GM08714 (cell line): ENCODE data around the gene N4BP3.
A peak's percentile ranks its signal among the peaks of the same experiment; 100 is the strongest.
"Not testable (repeated sequence)": the region's sequence is repeated elsewhere in the genome, so short reads cannot be mapped to it uniquely, and the experiment has no call there.

Experiments used
- H3K4me3 ChIP-seq: fragments of 200-500 bp; sonication (Bioruptor generic); 2 replicates; pipeline ENCODE4 v1.5.1; 2014; ENCODE audit warnings: mild to moderate bottlenecking, low read length, inconsistent platforms
- ZNF274 ChIP-seq: IDR thresholded peaks from 2 replicates; pipeline ENCODE4 v1.6.1; 2012; ENCODE audit warnings: mild to moderate bottlenecking, low read depth, low read length

Gene N4BP3, protein sequence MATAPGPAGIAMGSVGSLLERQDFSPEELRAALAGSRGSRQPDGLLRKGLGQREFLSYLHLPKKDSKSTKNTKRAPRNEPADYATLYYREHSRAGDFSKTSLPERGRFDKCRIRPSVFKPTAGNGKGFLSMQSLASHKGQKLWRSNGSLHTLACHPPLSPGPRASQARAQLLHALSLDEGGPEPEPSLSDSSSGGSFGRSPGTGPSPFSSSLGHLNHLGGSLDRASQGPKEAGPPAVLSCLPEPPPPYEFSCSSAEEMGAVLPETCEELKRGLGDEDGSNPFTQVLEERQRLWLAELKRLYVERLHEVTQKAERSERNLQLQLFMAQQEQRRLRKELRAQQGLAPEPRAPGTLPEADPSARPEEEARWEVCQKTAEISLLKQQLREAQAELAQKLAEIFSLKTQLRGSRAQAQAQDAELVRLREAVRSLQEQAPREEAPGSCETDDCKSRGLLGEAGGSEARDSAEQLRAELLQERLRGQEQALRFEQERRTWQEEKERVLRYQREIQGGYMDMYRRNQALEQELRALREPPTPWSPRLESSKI

DNA sequence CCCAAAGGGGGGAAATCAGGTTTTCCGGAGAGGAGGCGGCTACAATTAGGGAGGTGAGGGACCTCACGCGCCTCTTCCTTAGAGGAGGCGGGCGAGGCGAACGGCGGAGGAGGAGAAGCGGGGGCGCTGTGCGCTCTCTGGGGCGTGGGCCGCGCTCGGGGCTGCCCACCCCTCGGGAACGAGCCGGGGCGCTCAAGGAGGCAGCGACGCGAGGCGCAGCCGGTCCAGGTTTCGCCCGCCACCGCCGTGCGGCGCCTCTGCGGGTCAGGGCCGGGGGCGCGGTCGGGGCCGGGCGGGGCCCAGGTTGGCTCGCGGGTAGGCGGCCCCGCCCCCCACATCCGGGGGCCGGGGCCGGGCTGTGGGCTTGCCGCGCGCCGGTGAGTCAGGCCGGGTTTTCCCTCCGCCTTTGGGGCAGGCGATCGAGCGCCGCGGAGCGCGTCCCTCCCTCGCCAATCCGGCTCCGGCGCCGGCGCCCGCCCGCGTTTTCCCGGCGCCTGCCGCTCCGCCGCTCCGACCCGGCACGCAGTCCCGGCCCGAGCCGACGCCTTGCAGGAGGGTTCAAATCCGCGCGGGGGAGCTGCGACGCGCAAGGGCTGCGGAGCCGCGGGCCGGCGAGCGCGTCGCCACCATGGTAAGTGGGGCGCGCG lies at the start of gene N4BP3:
Gene N4BP3 (plus strand): TSS at position 392 of the 647 bp plus-strand sequence. CDS start 6,052 bp downstream, outside the sequence.
- TF ChIP-seq ZNF274: no peak
- H3K4me3 ChIP-seq: peak within 1 kb of the TSS; percentile 54

- TF ChIP-seq ZNF274: no peak
- H3K4me3 ChIP-seq: no peak overlapping the region
These were observed 45.6 kb upstream of the N4BP3 start for GRCh38 chr5:178067755-178068154.

DNA sequence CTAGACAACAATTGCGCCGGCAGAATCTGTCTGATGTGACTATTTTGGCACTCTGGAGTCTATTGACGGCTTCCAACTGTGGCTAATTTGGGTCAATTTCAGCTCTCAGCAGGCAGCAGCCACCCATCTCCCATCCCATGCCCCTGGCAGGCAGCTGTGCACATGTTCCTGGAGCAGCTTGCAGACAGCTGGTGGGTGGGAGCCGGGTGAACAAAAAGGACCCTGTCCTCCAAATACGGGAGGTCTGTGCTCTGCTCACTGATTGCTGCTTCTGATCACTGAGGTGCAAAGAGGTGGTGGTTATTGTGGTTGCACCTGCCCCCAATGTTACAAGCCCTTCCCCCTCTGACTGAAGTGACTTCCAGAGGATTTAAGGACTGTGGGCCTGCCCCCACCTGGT lies 45.0 kb upstream of the N4BP3 start:
- TF ChIP-seq ZNF274: no peak
- no peak overlapping the region for H3K4me3 ChIP-seq

- TF ChIP-seq ZNF274: no peak
- no peak overlapping the region for H3K4me3 ChIP-seq
These were observed 43.4 kb upstream of the N4BP3 start for GRCh38 chr5:178069909-178070308.

GRCh38 chr5:178071108-178071507 lies 42.2 kb upstream of the N4BP3 start:
- H3K4me3 ChIP-seq: no peak overlapping the region
- TF ChIP-seq ZNF274: no peak

DNA sequence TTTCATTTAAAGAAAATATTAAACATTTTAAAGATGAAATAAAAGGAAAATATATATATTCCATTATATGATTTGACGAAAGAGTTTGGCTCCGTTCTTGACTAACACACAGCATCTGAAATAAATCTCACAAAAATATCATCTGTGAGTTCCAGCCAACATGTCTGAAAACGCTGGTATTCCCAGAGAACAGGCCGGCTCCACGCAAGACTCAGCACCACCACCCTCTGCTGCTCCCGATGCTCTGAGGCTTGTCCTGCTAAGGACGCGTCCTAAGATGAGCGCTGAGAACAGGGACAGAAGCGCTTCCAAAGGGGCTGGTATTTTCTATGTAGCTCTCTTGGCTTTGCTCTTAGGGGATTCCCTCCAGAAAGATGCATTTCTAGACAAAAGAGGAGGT lies 40.6 kb upstream of the N4BP3 start:
- no peak for TF ChIP-seq ZNF274
- H3K4me3 ChIP-seq: no peak overlapping the region

DNA sequence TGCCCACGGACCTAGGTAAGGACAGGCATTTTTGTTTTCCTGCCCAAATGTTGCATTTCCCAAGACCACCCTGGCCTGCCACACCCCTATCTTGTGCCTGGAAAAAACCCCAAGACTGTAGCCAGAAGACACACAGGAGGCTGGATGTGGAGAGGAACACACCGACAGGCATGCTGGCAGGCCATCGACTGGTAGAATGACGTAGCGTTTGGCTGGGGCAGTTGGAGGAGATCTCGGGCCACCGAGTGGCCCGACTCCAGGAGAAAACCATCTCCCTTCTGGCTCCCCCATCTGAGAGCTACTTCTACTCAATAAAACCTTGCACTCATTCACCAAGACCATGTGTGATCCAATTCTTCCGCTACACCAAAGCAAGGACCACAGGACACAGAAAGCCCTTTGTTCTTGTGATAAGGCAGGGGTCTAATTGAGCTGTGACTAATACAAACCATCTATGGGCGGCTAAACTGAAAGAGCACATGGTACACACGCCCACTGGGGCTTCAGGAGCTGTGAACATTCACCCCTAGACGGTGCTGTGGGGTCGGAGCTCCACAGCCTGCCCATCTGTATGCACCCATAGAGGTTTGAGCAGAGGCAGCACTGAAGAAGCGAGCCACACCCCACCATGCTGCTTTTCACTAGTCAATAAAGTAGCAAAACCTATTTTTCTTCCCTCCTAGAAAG lies 38.9 kb upstream of the N4BP3 start:
- TF ChIP-seq ZNF274: no peak
- H3K4me3 ChIP-seq: no peak overlapping the region

GRCh38 chr5:178076965-178077364 lies 36.4 kb upstream of the N4BP3 start:
- H3K4me3 ChIP-seq: not testable (repeated sequence)

DNA sequence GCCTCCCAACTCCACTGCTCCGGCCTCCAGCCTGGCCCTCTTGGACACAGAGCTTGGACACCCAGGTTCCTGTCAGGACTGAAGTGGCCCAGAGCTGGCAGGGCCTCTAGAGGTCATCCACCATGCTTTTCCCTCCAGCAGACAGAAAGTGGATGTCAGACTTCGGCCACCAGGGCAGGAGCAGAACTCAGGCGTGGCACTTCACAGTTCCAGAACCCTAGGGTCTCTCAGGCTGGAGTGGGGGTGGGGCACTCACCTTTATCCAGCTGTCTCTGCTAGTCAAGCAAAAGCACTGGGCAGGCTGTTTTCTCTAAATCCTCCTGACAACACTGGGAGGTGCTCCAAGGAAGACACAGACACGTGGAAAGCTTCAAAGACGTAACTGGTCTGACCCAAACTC lies 35.6 kb upstream of the N4BP3 start:
- no peak for TF ChIP-seq ZNF274
- H3K4me3 ChIP-seq: no peak overlapping the region

- no peak for TF ChIP-seq ZNF274
- H3K4me3 ChIP-seq: no peak overlapping the region
These were observed 34.9 kb upstream of the N4BP3 start for GRCh38 chr5:178078197-178079010.

DNA sequence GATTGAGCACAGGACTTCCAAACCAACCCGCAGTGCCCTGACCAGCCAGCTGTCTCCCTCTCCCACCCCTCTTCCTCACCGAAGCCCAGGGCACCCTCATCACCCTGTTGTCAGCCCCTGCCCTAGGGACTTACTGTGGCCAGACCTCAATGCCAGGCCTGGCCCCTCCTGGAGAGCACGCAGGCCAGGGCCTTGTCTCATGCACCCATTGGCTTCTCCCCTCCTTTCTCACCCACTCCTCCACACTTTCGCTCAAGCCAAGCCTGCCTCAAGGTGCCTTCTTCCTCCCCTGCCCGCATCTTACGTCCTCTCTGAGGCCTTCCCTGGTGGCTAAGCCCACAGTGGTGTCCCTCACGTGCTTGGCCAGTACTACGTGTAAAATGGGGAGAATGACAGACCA lies 33.3 kb upstream of the N4BP3 start:
- H3K4me3 ChIP-seq: no peak overlapping the region
- TF ChIP-seq ZNF274: no peak

DNA sequence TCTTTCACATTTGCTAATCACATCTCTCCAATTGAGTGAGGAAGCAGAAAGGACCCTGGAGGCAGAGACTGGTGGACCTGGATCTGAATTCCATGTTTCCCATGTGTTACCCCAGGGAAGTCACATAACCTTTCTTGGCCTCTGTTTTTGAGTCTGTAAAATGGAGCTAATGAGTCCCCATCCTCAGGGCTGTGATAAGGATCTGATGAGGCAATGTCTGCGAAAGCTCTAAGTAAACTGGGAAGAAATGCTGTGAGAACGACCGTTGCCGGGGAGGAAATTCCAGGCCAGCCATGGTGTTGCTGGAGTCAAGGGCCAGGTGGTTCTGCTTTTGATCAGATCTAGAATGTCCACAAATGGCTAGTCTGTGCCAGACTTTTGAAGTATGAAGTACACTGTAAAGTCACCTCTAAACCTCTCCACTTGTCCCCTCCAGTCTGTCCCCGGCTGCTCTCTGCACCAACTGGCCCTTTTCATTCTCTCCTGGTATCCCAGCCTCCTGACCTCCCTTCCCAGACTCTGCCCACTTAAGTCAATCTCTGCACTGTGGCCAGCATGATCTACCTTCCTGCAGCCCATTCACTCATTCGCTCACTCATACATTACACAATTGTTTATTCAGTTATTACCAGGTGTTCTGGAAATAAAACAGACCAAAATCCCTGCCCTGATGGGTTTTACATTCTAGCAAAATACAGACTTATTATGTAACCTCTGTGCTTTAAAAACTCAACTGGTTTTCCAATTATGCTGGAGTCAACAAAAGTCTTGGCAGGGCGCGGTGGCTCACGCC lies 32.5 kb upstream of the N4BP3 start:
- TF ChIP-seq ZNF274: no peak
- no peak overlapping the region for H3K4me3 ChIP-seq

- no peak overlapping the region for H3K4me3 ChIP-seq
- TF ChIP-seq ZNF274: no peak
These were observed 31.6 kb upstream of the N4BP3 start for GRCh38 chr5:178081571-178082243.
